ENCODE measurements around the gene KLHDC4.
A peak's percentile ranks its signal among the peaks of the same experiment; 100 is the strongest.

KLHDC4 gene

DNA sequence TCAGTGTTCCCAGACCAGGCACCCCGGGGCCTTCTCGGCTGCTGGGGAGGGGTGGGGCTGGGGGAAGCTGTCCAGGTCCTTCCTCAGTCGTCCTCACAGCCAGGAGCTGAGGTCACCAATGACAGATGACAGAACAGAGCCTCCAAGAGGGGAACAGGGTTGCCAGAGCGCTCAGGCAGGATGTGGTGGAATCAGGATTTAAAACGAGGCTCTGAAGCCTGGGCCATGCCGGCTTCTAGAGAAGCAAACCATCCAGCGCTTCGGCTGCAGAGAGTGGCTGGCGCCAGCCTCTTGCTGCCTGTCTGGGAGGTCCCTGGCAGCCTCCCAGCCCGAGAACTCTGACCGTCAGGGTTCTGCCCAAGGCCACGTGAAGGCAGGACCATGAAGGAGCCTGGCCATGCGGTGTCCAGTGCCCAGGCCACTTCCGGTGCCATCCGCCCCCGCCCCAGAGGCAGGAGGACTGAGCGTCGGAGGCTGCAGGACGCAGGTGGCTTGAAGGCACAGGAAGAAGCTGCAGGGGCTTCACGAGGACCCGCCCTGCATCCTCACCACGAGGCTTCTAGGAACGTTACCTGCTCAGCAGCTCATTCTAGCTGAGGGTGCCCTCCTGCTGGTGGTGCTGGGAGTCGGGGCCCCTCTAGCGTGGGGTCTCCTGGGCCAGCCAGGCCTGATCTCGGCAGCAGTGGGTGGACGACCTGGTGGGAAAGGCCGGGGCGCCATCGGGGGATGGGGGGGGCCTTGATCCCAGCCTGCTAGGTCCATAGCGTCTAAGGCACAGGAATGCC, 78.5 kb downstream of the KLHDC4 start:
- Histone ChIP-seq H3K4me3 (ENCODE audit: low read depth, low read length) (no peak overlapping the region), H3K36me3 (no peaks in the 10 kb centered on the region), H3K9me3 (no peaks in the 10 kb centered on the region), H3K4me1 (no peaks in the 10 kb centered on the region), H3K27me3 (no peaks in the 10 kb centered on the region)
- peak; percentile 56 for DNase-seq
- TF ChIP-seq CTCF (IDR thresholded peaks at IDR 0.05; ENCODE audit: low read depth, low read length), result no peak

GRCh38 chr16:87686697-87687096, 79.1 kb downstream of the KLHDC4 start:
- DNase-seq, result no peak
- no peaks in the 10 kb centered on the region for H3K4me1 ChIP-seq
- H3K9me3 ChIP-seq, result no peaks in the 10 kb centered on the region
- no peak for TF ChIP-seq CTCF (IDR thresholded peaks at IDR 0.05; ENCODE audit: low read depth, low read length)
- H3K36me3 ChIP-seq, result no peaks in the 10 kb centered on the region
- H3K27me3 ChIP-seq, result no peaks in the 10 kb centered on the region
- H3K4me3 ChIP-seq (ENCODE audit: low read depth, low read length), result no peak overlapping the region

GRCh38 chr16:87685766-87686165, 80.0 kb downstream of the KLHDC4 start:
- Histone ChIP-seq H3K36me3 (no peaks in the 10 kb centered on the region), H3K27me3 (no peaks in the 10 kb centered on the region), H3K4me1 (no peaks in the 10 kb centered on the region), H3K4me3 (ENCODE audit: low read depth, low read length) (no peak overlapping the region), H3K9me3 (no peaks in the 10 kb centered on the region)
- no peak for DNase-seq
- TF ChIP-seq CTCF (IDR thresholded peaks at IDR 0.05; ENCODE audit: low read depth, low read length), result no peak

DNA sequence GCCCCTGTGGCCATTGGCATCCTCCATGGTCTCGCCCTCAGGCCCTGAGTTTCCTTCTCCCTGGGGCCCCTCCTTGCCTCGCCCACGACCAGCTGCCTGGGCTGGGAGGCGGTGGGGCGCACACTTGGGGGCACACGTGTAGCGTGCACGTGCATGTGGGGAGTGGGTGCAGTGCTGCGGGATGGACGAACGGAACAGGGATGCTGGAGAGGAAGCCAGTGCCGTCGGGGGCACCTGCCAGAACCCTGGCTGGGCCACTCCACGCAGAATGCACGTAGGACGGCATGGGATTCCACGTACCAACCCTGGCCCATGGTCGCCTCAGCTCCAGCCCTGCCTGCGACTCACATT, 80.4 kb downstream of the KLHDC4 start:
- H3K4me3 ChIP-seq (ENCODE audit: low read depth, low read length), result no peak overlapping the region
- no peaks in the 10 kb centered on the region for H3K27me3 ChIP-seq
- TF ChIP-seq CTCF (IDR thresholded peaks at IDR 0.05; ENCODE audit: low read depth, low read length), result no peak

GRCh38 chr16:87684711-87685404, 80.9 kb downstream of the KLHDC4 start:
- no peak for TF ChIP-seq CTCF (IDR thresholded peaks at IDR 0.05; ENCODE audit: low read depth, low read length)
- no peaks in the 10 kb centered on the region for H3K36me3 ChIP-seq

More for the DNA sequence above, 80.4 kb downstream of the KLHDC4 start:
- DNase-seq, result no peak
- Histone ChIP-seq H3K4me1 (no peaks in the 10 kb centered on the region), H3K36me3 (no peaks in the 10 kb centered on the region), H3K9me3 (no peaks in the 10 kb centered on the region)

DNA sequence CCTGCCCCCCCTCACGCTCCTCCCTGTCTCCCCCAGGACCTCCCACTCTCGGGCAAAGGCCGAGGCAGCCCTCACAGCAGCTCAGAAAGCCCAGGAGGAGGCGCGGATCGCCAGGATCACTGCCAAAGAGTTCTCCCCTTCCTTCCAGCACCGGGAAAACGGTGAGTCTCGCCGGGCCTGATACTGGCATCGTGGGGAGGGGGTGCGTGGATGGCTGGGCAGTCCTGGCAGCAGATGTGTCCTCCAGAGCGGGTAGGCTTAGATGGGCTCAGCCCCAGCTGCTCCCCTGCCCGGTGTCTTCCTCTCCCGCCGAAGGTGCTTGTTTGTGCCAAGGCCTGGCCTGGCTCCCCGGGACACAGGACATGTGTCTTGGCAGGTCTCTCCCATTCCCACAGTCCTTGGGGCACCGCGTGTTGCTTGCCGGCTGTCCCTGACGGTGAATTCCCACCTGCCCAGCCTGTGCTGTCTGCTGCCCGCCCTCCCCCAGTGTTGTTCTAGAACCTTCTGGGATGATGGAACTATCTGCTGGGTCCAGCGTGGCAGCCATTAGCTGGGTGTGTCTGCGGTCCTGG, 81.6 kb downstream of the KLHDC4 start:
- no peak for TF ChIP-seq CTCF (IDR thresholded peaks at IDR 0.05; ENCODE audit: low read depth, low read length)
- Histone ChIP-seq H3K9me3 (no peaks in the 10 kb centered on the region), H3K27me3 (no peaks in the 10 kb centered on the region), H3K36me3 (no peaks in the 10 kb centered on the region), H3K4me1 (no peaks in the 10 kb centered on the region), H3K4me3 (ENCODE audit: low read depth, low read length) (no peak overlapping the region)
- DNase-seq, result no peak

More at GRCh38 chr16:87684711-87685404, 80.9 kb downstream of the KLHDC4 start:
- no peaks in the 10 kb centered on the region for H3K9me3 ChIP-seq
- no peak for DNase-seq
- no peaks in the 10 kb centered on the region for H3K27me3 ChIP-seq
- no peak overlapping the region for H3K4me3 ChIP-seq (ENCODE audit: low read depth, low read length)
- H3K4me1 ChIP-seq, result no peaks in the 10 kb centered on the region
